HG02938 (cell line): ENCODE results near the gene TAB2.

Source experiments
- ATAC-seq: cut with Tn5 transposase; IDR thresholded peaks from one replicate; pipeline ENCODE4 v1.9.1; 2021; ENCODE audit warnings: mild to moderate bottlenecking, moderate library complexity; ENCODE audit not compliant: unreplicated experiment

TAB2 gene

DNA sequence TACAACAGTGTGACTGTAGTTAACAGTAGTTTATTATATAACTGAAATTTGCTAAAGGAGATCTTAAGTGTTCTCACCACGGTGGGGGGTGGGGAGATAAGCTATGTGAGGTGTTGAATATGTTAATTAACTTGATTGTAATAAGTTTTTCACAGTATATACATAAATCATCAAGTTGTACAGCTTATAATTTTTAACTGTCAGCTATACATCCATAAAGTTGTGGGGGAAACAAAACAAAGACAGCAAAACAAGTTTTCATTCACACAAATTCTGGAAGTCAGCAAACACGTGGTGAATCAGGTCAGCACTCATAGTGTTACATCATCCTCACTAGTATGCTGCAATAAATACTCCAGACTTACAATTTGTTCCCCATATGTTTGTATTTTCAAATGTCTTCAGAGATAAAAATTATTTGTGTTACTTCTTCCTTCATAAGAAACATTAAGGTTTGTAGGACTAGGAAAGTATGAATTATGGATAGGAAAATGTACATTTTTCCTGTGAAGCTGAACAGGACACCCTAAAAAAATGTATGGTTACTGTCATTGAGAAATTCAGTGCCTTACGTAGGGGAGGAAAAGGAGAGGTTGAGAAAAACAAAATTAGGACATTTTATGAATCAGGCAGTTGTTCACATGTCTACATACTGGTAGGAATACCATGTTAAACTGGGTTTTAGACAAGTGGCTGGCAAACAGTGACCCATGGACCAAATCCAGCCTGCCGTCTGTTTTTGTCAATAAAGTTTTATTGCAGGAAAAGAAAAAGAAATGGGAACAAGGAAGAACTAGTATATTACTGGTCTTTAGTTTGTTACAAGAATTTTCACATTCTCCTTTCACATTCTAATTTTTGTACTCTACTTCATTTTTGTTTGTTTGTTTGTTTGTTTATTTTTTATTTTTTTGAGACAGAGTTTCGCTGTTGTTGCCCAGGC, 88.6 kb downstream of the TAB2 start:
- ATAC-seq = no peak

GRCh38 chr6:149409617-149410016, 92.1 kb downstream of the TAB2 start:
- ATAC-seq = no peak

GRCh38 chr6:149410557-149410956, 93.0 kb downstream of the TAB2 start:
- no peak for ATAC-seq

DNA sequence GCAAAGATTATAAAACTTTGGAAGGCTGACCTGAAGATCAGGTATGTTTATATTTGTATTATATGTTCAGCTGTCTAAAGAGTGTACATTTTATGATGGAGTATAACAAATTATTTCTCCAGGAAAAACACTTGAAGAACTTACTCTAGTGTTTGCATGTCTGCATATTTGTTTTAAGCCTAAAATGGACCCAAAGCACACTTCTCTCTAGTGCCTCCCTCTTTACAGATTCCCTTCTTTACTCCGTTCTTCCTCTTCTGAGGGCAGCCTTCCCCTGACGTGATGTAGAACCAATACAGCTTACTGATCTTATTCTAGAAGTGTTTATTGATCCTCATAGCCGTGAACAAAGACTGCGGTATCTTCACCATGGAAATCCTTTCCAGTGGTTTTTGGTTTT, 96.5 kb downstream of the TAB2 start:
- no peak for ATAC-seq

DNA sequence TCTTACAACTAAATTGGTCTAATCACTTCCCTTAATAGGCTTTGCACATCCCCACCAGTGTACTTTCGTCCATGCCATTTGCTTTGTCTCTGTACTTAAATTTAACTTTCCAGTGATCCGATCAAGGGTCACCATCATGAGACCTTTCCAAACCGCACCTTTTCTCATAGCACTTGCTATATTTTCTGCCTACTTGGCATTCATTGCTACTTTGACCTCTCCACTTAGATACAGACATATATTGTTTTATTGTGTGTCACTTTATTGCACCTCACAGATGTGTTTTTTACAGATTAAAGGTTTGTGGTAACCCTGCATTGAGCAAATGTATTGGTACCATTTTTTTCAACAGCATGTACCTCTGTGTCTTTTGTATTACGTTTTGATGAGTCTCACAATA, 97.3 kb downstream of the TAB2 start:
- ATAC-seq = no peak

DNA sequence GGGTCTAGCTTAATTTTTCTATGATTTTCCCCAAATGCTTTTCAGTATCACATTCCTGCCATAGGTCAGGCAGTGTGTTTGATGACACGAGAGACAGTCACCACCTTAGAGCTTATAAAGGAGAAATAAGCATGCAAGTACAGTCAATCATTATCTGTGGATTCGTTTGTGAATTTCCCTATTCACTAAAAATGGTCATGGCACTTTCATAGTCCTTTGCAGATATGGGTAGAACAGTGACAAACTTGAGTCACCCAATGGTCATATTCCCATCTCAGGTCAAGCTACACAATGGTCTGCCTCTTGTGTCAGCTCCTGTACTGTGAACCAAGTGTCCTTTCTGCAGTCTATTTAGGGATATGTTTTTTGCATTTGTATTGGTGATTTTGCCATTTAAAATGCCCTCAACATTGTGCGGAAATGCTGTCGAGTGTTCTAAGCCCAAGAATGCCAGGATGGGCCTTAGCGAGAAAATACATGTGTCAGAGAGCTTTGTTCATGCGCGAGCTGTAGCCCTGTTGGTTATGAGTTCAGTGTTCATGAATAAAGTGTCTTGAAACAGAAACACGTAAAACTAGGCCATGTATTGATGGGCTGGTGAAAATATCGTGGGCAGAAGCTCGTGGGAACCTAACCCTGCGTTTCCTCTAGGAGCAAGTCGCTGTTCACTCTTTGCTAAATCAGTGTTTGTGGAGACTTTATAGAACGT, 102.3 kb downstream of the TAB2 start:
- ATAC-seq = no peak

DNA sequence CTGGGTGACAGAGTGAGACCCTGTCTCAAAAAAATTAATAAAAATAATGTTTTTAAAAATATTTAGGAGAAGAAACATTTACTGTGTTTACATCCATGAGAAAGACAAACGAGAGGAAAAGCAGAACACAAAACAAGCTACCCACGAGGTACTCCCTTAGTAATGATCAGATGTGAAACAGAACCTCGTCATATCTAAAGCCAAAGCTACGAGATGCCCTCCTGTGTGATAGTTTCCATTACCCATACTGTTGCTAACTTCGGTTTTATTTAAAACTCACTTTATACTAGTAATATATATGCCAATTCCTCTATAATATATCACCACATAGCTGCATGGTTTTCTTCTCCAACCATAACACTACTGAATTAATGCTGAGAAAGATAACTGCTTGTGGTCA, 103.6 kb downstream of the TAB2 start:
- ATAC-seq = no peak

DNA sequence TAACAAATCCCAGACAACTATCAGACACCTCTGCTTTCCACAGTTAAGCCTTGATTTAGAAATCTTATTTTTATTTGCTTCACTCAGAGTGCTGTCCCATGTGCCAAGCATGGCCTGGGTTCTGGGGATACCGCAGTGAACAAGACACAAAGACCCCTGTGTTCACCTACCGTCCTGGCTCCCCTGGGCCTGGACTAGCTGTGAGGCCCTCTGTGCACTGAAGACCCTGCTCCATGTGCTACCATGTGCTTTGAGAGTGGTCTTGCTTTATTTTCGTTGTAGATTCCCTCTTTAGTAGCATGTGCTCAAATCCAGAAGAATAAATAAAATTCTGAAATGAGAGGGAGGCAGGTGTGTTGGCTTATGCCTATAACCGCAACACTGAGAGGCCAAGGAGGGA, 105.1 kb downstream of the TAB2 start:
- no peak for ATAC-seq

- no peak for ATAC-seq
Observed at GRCh38 chr6:149423964-149424440, 106.5 kb downstream of the TAB2 start.

GRCh38 chr6:149425224-149425623, 107.7 kb downstream of the TAB2 start:
- ATAC-seq = no peak

GRCh38 chr6:149425754-149426153, 108.2 kb downstream of the TAB2 start:
- no peak for ATAC-seq

DNA sequence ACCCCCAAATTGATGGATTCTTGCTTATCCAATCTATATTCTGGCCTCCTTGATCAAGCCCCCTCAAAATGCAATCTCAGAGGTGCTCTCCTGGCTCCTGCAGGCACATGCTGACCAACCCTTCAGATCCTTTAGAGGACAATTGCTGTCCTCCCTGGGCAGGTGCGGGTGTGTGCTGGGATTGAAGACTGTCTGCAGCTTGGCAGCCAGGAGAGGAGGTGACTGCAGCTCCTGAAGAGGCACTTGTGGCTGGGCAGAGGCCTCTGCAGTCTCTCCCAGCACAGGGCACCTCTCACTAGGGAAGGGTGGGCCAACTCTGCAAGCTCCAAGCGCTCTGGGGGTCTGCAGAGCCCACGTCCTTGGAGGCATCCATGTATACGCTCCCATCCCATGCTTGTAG, 111.1 kb downstream of the TAB2 start:
- no peak for ATAC-seq

DNA sequence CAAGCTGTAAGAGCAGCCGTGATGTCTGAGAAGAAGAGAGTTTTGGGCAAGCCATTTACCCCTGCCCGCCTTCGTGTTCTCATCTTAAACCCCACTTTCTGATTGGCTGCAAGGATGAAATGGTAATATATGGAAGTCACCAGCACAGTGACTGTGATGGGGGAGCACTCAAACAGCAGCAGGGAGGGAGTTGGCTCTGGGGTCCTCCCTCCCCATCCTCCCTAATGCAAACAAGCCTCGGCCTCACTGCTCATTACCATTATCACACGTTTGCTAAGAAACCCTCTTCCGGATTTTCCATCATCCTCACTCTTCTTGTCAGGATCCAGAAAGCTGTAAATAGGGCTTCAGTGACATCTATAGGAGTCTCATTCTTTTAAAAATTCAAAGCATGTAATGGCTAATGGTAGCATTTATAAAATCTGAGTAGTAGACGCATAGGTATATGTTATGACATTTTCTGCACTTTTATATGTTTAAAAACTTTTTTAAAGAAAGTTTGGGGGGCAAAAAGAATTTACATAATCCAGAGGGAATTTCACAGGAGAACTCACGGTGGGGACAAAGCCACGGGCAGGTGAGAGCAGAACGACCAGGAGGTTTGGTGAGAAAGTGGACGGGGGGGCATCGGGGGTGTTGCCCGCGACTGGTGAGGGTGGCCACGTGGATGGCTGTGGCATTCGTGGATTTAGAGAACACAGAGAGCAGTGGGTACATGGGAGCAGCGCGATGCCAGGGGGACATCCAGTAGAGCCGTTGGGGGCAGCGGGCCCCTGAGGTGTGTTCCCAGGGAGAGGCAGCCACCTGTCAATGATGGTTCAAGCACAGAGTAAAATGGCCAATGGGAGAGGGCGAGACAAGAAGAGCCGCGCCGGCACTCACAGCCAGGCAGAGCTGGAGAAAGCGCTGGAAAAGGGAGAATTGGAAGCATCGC, 112.2 kb downstream of the TAB2 start:
- no peak for ATAC-seq

GRCh38 chr6:149431905-149432775, 114.6 kb downstream of the TAB2 start:
- peak; percentile 86 for ATAC-seq

DNA sequence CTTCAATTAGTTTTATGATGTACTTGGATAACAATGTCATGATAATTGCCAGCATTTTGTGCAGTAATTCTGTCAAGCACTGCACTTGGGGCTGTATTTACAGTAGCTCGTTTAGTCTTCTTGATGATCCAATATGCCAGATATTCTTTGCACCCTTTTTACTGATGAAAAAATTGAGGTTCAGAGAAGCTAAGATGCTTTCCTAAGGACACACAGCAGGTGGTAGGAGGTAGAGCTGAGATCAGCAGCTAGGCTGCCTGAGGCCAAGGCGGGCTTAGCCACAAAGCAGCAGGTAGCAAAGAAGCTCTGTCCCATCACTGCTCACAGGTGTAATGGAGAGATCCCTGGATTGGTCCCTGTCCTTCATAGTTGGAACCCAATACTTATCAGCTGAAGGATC, 115.9 kb downstream of the TAB2 start:
- ATAC-seq = no peak

DNA sequence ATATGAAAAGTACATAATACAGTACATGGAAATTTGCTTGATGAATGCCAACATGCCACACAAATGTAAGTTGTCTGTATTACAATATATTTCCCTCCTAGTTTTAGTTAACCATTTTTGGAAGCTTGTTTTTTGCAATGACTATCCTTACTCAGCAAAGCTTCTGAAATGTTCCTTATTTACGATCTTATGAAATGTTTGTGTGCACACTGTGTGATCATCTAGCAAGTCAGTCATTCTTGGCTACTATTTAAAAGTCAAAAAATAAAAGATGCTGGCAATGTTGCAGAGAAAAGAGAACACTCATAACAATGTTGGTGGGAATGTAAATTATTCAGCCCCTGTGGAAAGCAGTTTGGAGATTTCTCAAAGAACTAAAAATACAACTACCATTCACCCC, 116.4 kb downstream of the TAB2 start:
- no peak for ATAC-seq

GRCh38 chr6:149435919-149436586, 118.5 kb downstream of the TAB2 start:
- ATAC-seq = no peak

- ATAC-seq = no peak
Observed at GRCh38 chr6:149436647-149437046, 119.1 kb downstream of the TAB2 start.

- ATAC-seq = no peak
Observed at GRCh38 chr6:149437212-149437611, 119.7 kb downstream of the TAB2 start.
